ENCODE data around the gene TTC31. TPM values are rescaled to one million over a fixed set of nuclear protein-coding genes. Genes with fewer than 3 reads are reported as not detected.

The TTC31 gene
- total RNA-seq, 1 donor from 2014 or later, result 16.8 TPM

DNA sequence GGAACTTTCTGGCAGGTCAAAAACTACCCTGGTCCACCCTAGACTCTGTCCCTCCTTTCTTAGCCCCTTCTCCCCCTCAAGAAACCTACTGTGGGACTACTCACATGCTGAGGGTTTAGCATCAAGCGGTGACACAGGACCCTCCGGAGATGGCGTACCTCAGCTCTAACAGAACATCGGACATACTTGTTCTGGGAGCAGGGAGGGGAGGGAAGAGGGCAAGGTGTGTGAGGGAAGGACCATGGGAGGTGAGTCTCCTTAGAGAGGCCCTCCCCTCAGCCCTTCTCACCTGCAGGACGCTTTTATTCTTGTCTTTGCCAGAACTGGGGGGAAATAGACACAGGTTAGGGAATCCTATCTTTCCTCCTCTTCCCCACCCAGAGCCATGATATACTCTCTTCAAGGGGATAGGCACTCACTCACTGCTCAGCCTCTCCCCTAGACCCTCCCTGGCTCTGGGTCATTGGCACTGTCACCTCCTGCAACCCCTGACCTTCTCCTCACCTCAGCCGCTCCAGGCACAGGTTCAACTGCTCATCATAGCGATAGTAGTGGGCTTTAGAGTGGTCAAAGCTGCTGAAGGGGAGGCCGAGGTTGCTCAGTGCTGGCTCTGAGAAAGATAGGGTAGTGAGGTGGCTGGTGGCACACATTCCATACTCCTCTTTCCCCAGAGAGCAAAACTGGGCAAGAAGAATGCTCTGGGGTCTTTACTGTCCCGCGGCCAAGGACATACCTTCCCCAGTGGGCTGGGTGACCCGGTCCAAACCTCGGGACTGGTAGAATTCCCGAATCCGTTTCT is 22.8 kb downstream of the TTC31 start:
- peaks cover 34% of the 10 kb centered on the region for H3K27me3 Mint-ChIP-seq (ENCODE audit: unreplicated experiment)
- TF ChIP-seq, protein P1, sequence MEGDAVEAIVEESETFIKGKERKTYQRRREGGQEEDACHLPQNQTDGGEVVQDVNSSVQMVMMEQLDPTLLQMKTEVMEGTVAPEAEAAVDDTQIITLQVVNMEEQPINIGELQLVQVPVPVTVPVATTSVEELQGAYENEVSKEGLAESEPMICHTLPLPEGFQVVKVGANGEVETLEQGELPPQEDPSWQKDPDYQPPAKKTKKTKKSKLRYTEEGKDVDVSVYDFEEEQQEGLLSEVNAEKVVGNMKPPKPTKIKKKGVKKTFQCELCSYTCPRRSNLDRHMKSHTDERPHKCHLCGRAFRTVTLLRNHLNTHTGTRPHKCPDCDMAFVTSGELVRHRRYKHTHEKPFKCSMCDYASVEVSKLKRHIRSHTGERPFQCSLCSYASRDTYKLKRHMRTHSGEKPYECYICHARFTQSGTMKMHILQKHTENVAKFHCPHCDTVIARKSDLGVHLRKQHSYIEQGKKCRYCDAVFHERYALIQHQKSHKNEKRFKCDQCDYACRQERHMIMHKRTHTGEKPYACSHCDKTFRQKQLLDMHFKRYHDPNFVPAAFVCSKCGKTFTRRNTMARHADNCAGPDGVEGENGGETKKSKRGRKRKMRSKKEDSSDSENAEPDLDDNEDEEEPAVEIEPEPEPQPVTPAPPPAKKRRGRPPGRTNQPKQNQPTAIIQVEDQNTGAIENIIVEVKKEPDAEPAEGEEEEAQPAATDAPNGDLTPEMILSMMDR (IDR thresholded peaks at IDR 0.05; ENCODE audit: unreplicated experiment), result no peak
- no peaks in the 10 kb centered on the region for H3K9me3 Mint-ChIP-seq (ENCODE audit: unreplicated experiment)
- no peak for DNase-seq (ENCODE audit: low spot score)
- H3K4me1 Mint-ChIP-seq (ENCODE audit: unreplicated experiment), result peaks cover 27% of the 10 kb centered on the region
- H3K4me3 Mint-ChIP-seq (ENCODE audit: unreplicated experiment), result no peak overlapping the region
- H3K36me3 Mint-ChIP-seq (ENCODE audit: low read depth, unreplicated experiment), result peaks cover 13% of the 10 kb centered on the region
- no peak overlapping the region for H3K27ac Mint-ChIP-seq (ENCODE audit: unreplicated experiment)

GRCh38 chr2:74507145-74507925 is 24.5 kb downstream of the TTC31 start, which contains the start of gene PCGF1:
TSS of gene PCGF1 (minus strand) at chr2:74507695. CDS start at chr2:74507668, 27 bp downstream.
- TF ChIP-seq, protein P1 (IDR thresholded peaks at IDR 0.05; ENCODE audit: unreplicated experiment), result peak; percentile 32
- peak within 1 kb of the TSS; percentile 100 for H3K4me3 Mint-ChIP-seq (ENCODE audit: unreplicated experiment)

DNA sequence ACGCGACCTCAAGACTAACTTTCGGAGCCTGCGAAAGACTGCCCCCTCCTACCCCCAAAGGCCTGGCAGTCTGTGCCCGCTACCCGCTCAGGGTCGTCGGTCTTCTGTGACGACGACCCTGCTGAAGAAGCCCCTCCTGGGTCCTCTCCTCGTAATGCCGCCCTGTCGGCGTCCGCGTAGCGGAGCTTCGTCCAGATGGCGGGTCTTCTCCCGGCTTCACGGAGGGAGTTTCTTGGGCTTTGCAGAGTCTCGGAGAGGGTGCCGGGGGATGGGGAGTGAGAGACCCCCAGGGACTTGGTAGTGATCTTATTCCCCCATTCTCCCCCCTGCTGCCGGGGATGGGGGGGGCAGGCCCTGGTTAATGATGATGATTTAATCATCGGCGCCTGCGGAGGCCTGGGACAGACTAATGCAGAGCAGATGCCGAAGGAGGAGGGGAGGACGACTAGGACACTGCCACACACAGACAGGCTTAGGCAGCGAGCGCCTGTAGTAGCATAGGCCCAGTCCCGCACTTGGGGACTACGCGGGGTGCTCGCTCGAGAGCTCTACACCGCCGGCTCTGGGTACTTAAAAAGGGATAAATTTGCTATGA is 25.1 kb downstream of the TTC31 start:
- H3K27ac Mint-ChIP-seq (ENCODE audit: unreplicated experiment), result peak overlapping the region; percentile 100
- H3K27me3 Mint-ChIP-seq (ENCODE audit: unreplicated experiment), result peaks cover 37% of the 10 kb centered on the region
- H3K9me3 Mint-ChIP-seq (ENCODE audit: unreplicated experiment), result no peaks in the 10 kb centered on the region
- H3K4me3 Mint-ChIP-seq (ENCODE audit: unreplicated experiment), result peak overlapping the region; percentile 100
- peak; percentile 25 for DNase-seq (ENCODE audit: low spot score)
- H3K4me1 Mint-ChIP-seq (ENCODE audit: unreplicated experiment), result peaks cover 30% of the 10 kb centered on the region
- peaks cover 16% of the 10 kb centered on the region for H3K36me3 Mint-ChIP-seq (ENCODE audit: low read depth, unreplicated experiment)
- TF ChIP-seq, protein P1 (IDR thresholded peaks at IDR 0.05; ENCODE audit: unreplicated experiment), result no peak

More at GRCh38 chr2:74507145-74507925, 24.5 kb downstream of the TTC31 start, which contains the start of gene PCGF1:
- no peaks in the 10 kb centered on the region for H3K9me3 Mint-ChIP-seq (ENCODE audit: unreplicated experiment)
- H3K27me3 Mint-ChIP-seq (ENCODE audit: unreplicated experiment), result peaks cover 34% of the 10 kb centered on the region
- peak within 1 kb of the TSS; percentile 100 for H3K27ac Mint-ChIP-seq (ENCODE audit: unreplicated experiment)
- H3K4me1 Mint-ChIP-seq (ENCODE audit: unreplicated experiment), result peaks cover 27% of the 10 kb centered on the region
- H3K36me3 Mint-ChIP-seq (ENCODE audit: low read depth, unreplicated experiment), result peaks cover 13% of the 10 kb centered on the region
- peak; percentile 95 for DNase-seq (ENCODE audit: low spot score)

DNA sequence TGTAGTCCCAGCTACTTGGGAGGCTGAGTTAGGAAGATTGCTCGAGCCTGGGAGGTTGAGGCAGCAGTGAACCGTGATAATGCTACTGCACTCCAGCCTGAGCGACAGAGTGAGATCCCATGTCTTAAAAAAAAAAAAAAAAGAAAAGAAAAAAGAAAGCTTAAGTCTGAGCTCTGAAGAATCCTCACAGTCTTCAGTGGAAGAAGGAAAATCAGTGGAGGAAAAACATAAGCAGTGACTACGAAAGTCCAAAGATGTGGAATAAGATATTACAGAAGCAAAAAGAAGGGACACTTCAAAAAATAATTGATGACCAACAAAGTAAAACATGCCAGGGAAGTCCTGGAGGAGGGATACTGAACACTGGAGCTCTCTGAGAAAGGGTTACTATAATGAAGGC is 27.4 kb downstream of the TTC31 start:
- H3K27me3 Mint-ChIP-seq (ENCODE audit: unreplicated experiment), result peaks cover 30% of the 10 kb centered on the region
- H3K27ac Mint-ChIP-seq (ENCODE audit: unreplicated experiment), result no peak overlapping the region
- no peak for DNase-seq (ENCODE audit: low spot score)
- TF ChIP-seq, protein P1 (IDR thresholded peaks at IDR 0.05; ENCODE audit: unreplicated experiment), result no peak
- H3K4me3 Mint-ChIP-seq (ENCODE audit: unreplicated experiment), result peak overlapping the region; percentile 9
- H3K36me3 Mint-ChIP-seq (ENCODE audit: low read depth, unreplicated experiment), result peaks cover 9% of the 10 kb centered on the region
- no peaks in the 10 kb centered on the region for H3K9me3 Mint-ChIP-seq (ENCODE audit: unreplicated experiment)
- H3K4me1 Mint-ChIP-seq (ENCODE audit: unreplicated experiment), result peaks cover 32% of the 10 kb centered on the region

Data from endothelial cell (in vitro differentiated cells).